CD4-positive, alpha-beta T cell treated with Interleukin-21 for 1 hour (primary cell): Measurements from ENCODE around the gene EMC7.

ENCODE experiments used
- DNase-seq: peaks from one replicate; pipeline ENCODE4 v3.0.0-alpha.2; 2020

Gene EMC7

DNA sequence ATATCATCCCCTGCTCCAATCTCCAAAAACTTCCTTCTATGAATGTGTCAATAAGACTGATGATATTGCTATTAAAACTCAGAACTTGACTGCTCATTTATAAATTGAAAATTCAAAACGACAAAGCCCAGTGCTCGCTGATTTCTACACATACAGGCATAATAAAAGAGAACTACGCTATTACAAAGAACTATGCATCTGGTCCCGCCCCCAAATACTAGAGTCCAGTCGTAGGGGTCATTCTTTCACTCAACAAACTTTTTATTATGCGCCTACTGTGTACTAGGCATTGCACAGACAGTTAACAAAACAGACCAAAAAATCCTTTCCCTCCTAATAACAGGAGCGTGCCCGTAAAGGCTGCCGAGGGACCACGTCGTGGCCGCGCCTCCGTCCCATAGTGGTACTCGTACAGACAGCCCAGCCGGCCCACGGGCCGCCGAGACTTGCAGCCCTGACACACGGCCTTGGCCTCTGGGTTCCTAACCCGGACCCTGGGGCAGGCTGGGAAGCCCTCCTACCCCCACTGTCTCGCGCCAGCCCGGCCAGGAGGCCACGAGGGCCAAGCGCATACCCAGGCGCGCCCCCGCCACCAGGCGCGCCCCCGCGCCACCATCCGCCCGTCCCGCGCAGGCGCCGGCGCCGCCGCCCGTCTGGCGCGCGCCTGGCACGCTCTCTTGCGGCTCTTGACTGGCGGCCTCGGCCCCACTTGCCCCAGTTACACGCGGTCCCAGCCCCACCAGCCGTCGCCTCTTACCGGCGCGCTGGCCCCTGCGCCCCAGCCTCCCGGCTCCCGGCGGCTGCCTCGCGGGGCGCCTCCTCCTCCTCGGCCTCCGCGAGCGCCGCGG is 63.4 kb downstream of the EMC7 start:
- DNase-seq, result peak; percentile 76
